DND-41 (cell line): ENCODE results near the gene SDK2.

Source experiments
- CTCF ChIP-seq: IDR thresholded peaks from 2 replicates; pipeline ENCODE4 v1.5.1; 2012; ENCODE audit warnings: borderline replicate concordance, low read length, moderate library complexity, mild to moderate bottlenecking; ENCODE audit not compliant: poor library complexity, severe bottlenecking; ENCODE audit errors: extremely low read depth
- EZH2 ChIP-seq: IDR thresholded peaks from 3 replicates; pipeline ENCODE4 v1.6.1; 2012; ENCODE audit warnings: borderline replicate concordance, low read depth, mild to moderate bottlenecking, moderate library complexity, low read length, inconsistent platforms; ENCODE audit not compliant: severe bottlenecking

- no peak for TF ChIP-seq CTCF
- TF ChIP-seq EZH2, result no peak
Measured at GRCh38 chr17:73470316-73470826, 173.9 kb downstream of the SDK2 start.
